SK-N-SH treated with all-trans-retinoic acid at 6 μM for 48 hours (cell line): ENCODE results near the gene FAM227B.
"Not testable (repeated sequence)": the region's sequence is repeated elsewhere in the genome, so short reads cannot be mapped to it uniquely, and the experiment has no call there.

Source experiments
- ATAC-seq: fragments of 200-7000 bp; cut with Tn5 transposase; 3 replicates; pipeline ENCODE4 v1.9.1; 2020; ENCODE audit warnings: mild to moderate bottlenecking, moderate library complexity
- ARNTL ChIP-seq: fragments of 450-650 bp; formaldehyde crosslinking; IDR thresholded peaks from 2 replicates; pipeline ENCODE4 v1.5.0; 2020; ENCODE audit warnings: low read depth, mild to moderate bottlenecking, moderate library complexity, borderline replicate concordance
- CSDC2 ChIP-seq: fragments of 250-450 bp; sonication (Bioruptor Pico); IDR thresholded peaks from 2 replicates; pipeline ENCODE4 v1.5.0; 2020; ENCODE audit warnings: mild to moderate bottlenecking, moderate library complexity
- ESRRG ChIP-seq: fragments of 250-450 bp; sonication (Bioruptor Pico); IDR thresholded peaks from 2 replicates; pipeline ENCODE4 v1.6.1; 2021; ENCODE audit warnings: mild to moderate bottlenecking
- ISL1 ChIP-seq: fragments of 250-450 bp; sonication (Bioruptor Pico); IDR thresholded peaks from 2 replicates; pipeline ENCODE4 v2.1.2; 2022; ENCODE audit warnings: mild to moderate bottlenecking, moderate library complexity
- OSR1 ChIP-seq: fragments of 250-450 bp; sonication (Bioruptor Pico); IDR thresholded peaks from 2 replicates; pipeline ENCODE4 v1.8.0; 2022; ENCODE audit warnings: moderate library complexity, mild to moderate bottlenecking, inconsistent platforms
- PPARA ChIP-seq: fragments of 250-450 bp; sonication (Bioruptor Pico); IDR thresholded peaks from 2 replicates; pipeline ENCODE4 v1.5.0; 2020; ENCODE audit warnings: mild to moderate bottlenecking, borderline replicate concordance
- RARB ChIP-seq: fragments of 250-450 bp; sonication (Bioruptor Pico); IDR thresholded peaks from 2 replicates; pipeline ENCODE4 v1.8.0; 2021; ENCODE audit warnings: mild to moderate bottlenecking, moderate library complexity
- SNAI2 ChIP-seq: fragments of 250-450 bp; sonication (Bioruptor Pico); IDR thresholded peaks from 2 replicates; pipeline ENCODE4 v1.5.0; 2020; ENCODE audit warnings: mild to moderate bottlenecking, moderate library complexity
- TOX ChIP-seq: fragments of 250-450 bp; sonication (Bioruptor Pico); IDR thresholded peaks from 2 replicates; pipeline ENCODE4 v1.8.0; 2021; ENCODE audit warnings: mild to moderate bottlenecking, moderate library complexity, borderline replicate concordance
- ZC3H10 ChIP-seq: fragments of 250-450 bp; sonication (Bioruptor Pico); IDR thresholded peaks from 2 replicates; pipeline ENCODE4 v1.5.1; 2021; ENCODE audit warnings: mild to moderate bottlenecking, moderate library complexity
- ZFP30 ChIP-seq: fragments of 450-650 bp; formaldehyde crosslinking; IDR thresholded peaks from 2 replicates; pipeline ENCODE4 v1.5.0; 2022; ENCODE audit warnings: mild to moderate bottlenecking, moderate library complexity
- ZNF565 ChIP-seq: fragments of 450-650 bp; formaldehyde crosslinking; conservative IDR thresholded peaks from 2 replicates; pipeline ENCODE4 v1.5.0; 2020; ENCODE audit warnings: low read depth, mild to moderate bottlenecking, moderate library complexity
- ZNF70 ChIP-seq: fragments of 450-650 bp; formaldehyde crosslinking; IDR thresholded peaks from 2 replicates; pipeline ENCODE4 v1.5.0; 2020; ENCODE audit warnings: mild to moderate bottlenecking, moderate library complexity
- ZNF8 ChIP-seq: fragments of 450-650 bp; formaldehyde crosslinking; IDR thresholded peaks from 2 replicates; pipeline ENCODE4 v1.5.0; 2020; ENCODE audit warnings: mild to moderate bottlenecking, moderate library complexity
- TF ChIP-seq, protein P1 (sequence below): fragments of 250-450 bp; sonication (Bioruptor Pico); IDR thresholded peaks from 2 replicates; pipeline ENCODE4 v1.5.0; 2020; ENCODE audit warnings: mild to moderate bottlenecking, moderate library complexity
- TF ChIP-seq, protein P2 (sequence below): fragments of 250-450 bp; sonication (Bioruptor Pico); IDR thresholded peaks from 2 replicates; pipeline ENCODE4 v1.5.1; 2020; ENCODE audit warnings: low read depth, mild to moderate bottlenecking, moderate library complexity
- TF ChIP-seq, protein P3 (sequence below): fragments of 250-450 bp; sonication (Bioruptor Pico); IDR thresholded peaks from 2 replicates; pipeline ENCODE4 v1.8.0; 2021; ENCODE audit warnings: low read depth, mild to moderate bottlenecking, moderate library complexity, borderline replicate concordance
- TF ChIP-seq, protein P4 (sequence below): fragments of 250-450 bp; sonication (Bioruptor Pico); IDR thresholded peaks from 2 replicates; pipeline ENCODE4 v1.8.0; 2020; ENCODE audit warnings: mild to moderate bottlenecking, moderate library complexity, borderline replicate concordance
- TF ChIP-seq, protein P5 (sequence below): fragments of 250-450 bp; sonication (Bioruptor Pico); IDR thresholded peaks from 2 replicates; pipeline ENCODE4 v1.5.1; 2021; ENCODE audit warnings: mild to moderate bottlenecking, moderate library complexity

The FAM227B gene

DNA sequence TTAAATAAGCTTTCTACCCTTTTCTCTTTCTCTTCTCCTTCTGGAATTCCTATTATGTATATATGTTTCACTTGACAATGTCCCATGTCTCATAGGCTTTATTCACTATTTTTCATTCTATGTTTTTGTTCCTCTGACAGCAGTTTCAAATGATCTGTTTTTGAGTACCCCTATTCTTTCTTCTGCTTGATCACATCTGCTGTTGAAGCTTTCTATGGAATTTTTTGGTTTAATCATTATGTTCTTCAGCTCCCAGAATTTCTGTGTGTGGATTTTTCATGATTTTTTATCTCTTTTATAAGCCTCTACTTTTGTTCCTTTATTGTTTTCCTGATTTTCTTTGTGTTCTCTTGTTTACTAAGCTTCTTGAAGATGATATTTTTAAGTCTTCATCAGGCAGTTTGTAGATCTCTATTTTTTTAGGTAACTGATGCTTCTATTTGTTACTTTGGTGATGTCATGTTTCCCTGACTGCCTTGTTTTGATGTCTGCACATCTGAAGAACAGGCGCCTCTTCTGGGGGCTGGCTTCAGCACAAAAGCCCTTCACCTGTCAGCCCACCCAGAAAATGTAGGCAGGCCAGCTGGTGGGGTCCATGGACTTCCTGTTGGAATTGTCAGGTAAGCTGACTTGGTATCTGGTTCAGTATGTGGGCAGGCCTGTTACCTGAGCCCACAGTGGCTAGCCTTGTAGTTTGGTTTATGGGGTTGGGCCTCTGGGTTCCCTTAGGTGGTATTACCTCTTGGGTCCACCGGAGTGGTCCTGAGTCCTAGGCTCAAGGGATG lies 15.8 kb downstream of the FAM227B start:
- TF ChIP-seq TOX (CRISPR knock-in tag) (no peak), ZNF8 (CRISPR knock-in tag) (no peak), ZFP30 (CRISPR knock-in tag) (no peak), ZC3H10 (CRISPR knock-in tag) (no peak), RARB (CRISPR knock-in tag) (no peak), ARNTL (CRISPR knock-in tag) (no peak), ZNF565 (CRISPR knock-in tag) (no peak), OSR1 (CRISPR knock-in tag) (no peak), ISL1 (CRISPR knock-in tag) (no peak), SNAI2 (CRISPR knock-in tag) (no peak), ZNF70 (CRISPR knock-in tag) (no peak), CSDC2 (no peak)
- TF ChIP-seq, protein P1, sequence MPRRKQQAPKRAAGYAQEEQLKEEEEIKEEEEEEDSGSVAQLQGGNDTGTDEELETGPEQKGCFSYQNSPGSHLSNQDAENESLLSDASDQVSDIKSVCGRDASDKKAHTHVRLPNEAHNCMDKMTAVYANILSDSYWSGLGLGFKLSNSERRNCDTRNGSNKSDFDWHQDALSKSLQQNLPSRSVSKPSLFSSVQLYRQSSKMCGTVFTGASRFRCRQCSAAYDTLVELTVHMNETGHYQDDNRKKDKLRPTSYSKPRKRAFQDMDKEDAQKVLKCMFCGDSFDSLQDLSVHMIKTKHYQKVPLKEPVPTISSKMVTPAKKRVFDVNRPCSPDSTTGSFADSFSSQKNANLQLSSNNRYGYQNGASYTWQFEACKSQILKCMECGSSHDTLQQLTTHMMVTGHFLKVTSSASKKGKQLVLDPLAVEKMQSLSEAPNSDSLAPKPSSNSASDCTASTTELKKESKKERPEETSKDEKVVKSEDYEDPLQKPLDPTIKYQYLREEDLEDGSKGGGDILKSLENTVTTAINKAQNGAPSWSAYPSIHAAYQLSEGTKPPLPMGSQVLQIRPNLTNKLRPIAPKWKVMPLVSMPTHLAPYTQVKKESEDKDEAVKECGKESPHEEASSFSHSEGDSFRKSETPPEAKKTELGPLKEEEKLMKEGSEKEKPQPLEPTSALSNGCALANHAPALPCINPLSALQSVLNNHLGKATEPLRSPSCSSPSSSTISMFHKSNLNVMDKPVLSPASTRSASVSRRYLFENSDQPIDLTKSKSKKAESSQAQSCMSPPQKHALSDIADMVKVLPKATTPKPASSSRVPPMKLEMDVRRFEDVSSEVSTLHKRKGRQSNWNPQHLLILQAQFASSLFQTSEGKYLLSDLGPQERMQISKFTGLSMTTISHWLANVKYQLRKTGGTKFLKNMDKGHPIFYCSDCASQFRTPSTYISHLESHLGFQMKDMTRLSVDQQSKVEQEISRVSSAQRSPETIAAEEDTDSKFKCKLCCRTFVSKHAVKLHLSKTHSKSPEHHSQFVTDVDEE = no peak
- TF ChIP-seq, protein P2, sequence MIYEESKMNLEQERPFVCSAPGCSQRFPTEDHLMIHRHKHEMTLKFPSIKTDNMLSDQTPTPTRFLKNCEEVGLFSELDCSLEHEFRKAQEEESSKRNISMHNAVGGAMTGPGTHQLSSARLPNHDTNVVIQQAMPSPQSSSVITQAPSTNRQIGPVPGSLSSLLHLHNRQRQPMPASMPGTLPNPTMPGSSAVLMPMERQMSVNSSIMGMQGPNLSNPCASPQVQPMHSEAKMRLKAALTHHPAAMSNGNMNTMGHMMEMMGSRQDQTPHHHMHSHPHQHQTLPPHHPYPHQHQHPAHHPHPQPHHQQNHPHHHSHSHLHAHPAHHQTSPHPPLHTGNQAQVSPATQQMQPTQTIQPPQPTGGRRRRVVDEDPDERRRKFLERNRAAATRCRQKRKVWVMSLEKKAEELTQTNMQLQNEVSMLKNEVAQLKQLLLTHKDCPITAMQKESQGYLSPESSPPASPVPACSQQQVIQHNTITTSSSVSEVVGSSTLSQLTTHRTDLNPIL = no peak
- TF ChIP-seq, protein P3, sequence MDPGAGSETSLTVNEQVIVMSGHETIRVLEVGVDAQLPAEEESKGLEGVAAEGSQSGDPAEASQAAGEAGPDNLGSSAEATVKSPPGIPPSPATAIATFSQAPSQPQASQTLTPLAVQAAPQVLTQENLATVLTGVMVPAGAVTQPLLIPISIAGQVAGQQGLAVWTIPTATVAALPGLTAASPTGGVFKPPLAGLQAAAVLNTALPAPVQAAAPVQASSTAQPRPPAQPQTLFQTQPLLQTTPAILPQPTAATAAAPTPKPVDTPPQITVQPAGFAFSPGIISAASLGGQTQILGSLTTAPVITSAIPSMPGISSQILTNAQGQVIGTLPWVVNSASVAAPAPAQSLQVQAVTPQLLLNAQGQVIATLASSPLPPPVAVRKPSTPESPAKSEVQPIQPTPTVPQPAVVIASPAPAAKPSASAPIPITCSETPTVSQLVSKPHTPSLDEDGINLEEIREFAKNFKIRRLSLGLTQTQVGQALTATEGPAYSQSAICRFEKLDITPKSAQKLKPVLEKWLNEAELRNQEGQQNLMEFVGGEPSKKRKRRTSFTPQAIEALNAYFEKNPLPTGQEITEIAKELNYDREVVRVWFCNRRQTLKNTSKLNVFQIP (CRISPR knock-in tag) = no peak
- TF ChIP-seq, protein P4, sequence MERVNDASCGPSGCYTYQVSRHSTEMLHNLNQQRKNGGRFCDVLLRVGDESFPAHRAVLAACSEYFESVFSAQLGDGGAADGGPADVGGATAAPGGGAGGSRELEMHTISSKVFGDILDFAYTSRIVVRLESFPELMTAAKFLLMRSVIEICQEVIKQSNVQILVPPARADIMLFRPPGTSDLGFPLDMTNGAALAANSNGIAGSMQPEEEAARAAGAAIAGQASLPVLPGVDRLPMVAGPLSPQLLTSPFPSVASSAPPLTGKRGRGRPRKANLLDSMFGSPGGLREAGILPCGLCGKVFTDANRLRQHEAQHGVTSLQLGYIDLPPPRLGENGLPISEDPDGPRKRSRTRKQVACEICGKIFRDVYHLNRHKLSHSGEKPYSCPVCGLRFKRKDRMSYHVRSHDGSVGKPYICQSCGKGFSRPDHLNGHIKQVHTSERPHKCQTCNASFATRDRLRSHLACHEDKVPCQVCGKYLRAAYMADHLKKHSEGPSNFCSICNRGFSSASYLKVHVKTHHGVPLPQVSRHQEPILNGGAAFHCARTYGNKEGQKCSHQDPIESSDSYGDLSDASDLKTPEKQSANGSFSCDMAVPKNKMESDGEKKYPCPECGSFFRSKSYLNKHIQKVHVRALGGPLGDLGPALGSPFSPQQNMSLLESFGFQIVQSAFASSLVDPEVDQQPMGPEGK = no peak
- ATAC-seq = no peak

DNA sequence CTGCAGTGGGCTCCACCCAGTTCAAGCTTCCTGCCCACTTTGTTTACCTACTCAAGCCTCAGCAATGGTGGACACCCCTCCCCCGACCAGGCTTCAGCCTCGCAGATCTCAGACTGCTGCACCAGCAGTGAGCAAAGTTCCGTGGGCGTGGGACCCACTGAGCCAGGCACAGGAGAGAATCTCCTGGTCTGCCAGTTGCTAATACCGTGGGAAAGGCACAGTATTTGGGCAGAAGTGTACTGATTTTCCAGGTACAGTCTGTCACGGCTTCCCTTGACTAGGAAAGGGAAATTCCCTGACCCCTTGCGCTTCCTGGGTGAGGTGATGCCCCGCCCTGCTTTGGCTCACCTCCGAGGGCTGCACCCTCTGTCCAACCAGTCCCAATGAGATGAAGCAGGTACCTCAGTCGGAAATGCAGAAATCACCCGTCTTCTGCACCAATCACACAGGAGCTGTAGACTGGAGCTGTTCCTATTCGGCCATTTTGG lies 27.7 kb downstream of the FAM227B start:
- ATAC-seq = not testable (repeated sequence)

DNA sequence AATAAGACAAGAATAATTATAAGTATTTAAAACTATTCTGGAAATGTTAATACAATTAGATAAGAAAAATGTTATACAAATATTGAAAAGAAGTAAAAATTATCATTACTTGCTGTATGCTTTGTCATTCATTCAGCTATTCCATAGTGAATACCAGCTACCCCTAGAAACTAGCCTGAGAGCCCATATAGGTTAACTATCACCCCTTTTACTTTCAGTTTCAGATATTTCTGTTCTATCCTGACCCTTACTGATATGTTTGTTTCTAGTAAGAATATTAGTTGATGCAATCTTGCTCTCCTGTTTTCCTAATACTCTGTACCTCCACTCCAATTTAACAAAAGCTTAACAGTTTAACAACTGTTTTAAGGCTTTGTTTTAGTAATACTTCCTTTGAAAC lies 31.6 kb downstream of the FAM227B start:
- no peak for ATAC-seq
- TF ChIP-seq ESRRG (CRISPR knock-in tag) = no peak
- TF ChIP-seq, protein P5, sequence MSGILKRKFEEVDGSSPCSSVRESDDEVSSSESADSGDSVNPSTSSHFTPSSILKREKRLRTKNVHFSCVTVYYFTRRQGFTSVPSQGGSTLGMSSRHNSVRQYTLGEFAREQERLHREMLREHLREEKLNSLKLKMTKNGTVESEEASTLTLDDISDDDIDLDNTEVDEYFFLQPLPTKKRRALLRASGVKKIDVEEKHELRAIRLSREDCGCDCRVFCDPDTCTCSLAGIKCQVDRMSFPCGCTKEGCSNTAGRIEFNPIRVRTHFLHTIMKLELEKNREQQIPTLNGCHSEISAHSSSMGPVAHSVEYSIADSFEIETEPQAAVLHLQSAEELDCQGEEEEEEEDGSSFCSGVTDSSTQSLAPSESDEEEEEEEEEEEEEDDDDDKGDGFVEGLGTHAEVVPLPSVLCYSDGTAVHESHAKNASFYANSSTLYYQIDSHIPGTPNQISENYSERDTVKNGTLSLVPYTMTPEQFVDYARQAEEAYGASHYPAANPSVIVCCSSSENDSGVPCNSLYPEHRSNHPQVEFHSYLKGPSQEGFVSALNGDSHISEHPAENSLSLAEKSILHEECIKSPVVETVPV (CRISPR knock-in tag) = no peak
- TF ChIP-seq, protein P4 = no peak
- no peak for TF ChIP-seq CSDC2
- TF ChIP-seq, protein P2 = no peak
- TF ChIP-seq PPARA = no peak
